ENCODE measurements around the gene UGT8. TPM values are rescaled to one million over a fixed set of nuclear protein-coding genes. Genes with fewer than 3 reads are reported as not detected.

UGT8 gene
- total and polyA plus RNA-seq, 2 donors = 0.19 to 0.30 TPM

GRCh38 chr4:114698231-114698630 is 99.6 kb downstream of the UGT8 start:
- Histone ChIP-seq H3K4me1 (ENCODE audit: control insufficient read depth in 2 of 2, insufficient read depth in 2 of 2, low read length in 2 of 2) (no peaks in the 10 kb centered on the region), H3K36me3 (ENCODE audit: control insufficient read depth in 2 of 2, insufficient read depth in 2 of 2, low read length in 1 of 2) (no peaks in the 10 kb centered on the region), H3K27ac (ENCODE audit: low read depth in 1 of 2, low read length in 1 of 2) (no peak overlapping the region), H3K27me3 (ENCODE audit: control insufficient read depth in 2 of 2, insufficient read depth in 1 of 2, low read length in 1 of 2) (no peaks in the 10 kb centered on the region), H3K4me3 (ENCODE audit: low read length in 2 of 2) (no peak overlapping the region), H3K9me3 (ENCODE audit: control insufficient read depth in 2 of 2, insufficient read depth in 1 of 2, low read length in 1 of 2) (no peaks in the 10 kb centered on the region)
- DNase-seq (ENCODE audit: low read depth in 6 of 9, low spot score in 9 of 9) = no peak
- WGBS = 76% methylated on average over 4 of the region's 4 CpGs

GRCh38 chr4:114701491-114701890 is 102.9 kb downstream of the UGT8 start:
- H3K27me3 ChIP-seq (ENCODE audit: control insufficient read depth in 2 of 2, insufficient read depth in 1 of 2, low read length in 1 of 2) = no peaks in the 10 kb centered on the region
- DNase-seq (ENCODE audit: low read depth in 6 of 9, low spot score in 9 of 9) = no peak
- H3K4me1 ChIP-seq (ENCODE audit: control insufficient read depth in 2 of 2, insufficient read depth in 2 of 2, low read length in 2 of 2) = no peaks in the 10 kb centered on the region
- no peak overlapping the region for H3K4me3 ChIP-seq (ENCODE audit: low read length in 2 of 2)
- no peaks in the 10 kb centered on the region for H3K36me3 ChIP-seq (ENCODE audit: control insufficient read depth in 2 of 2, insufficient read depth in 2 of 2, low read length in 1 of 2)
- H3K9me3 ChIP-seq (ENCODE audit: control insufficient read depth in 2 of 2, insufficient read depth in 1 of 2, low read length in 1 of 2) = no peaks in the 10 kb centered on the region
- H3K27ac ChIP-seq (ENCODE audit: low read depth in 1 of 2, low read length in 1 of 2) = no peak overlapping the region
- WGBS = 91% methylated on average over 5 of the region's 5 CpGs

GRCh38 chr4:114717432-114717831 is 118.8 kb downstream of the UGT8 start:
- Histone ChIP-seq H3K27me3 (ENCODE audit: control insufficient read depth in 2 of 2, insufficient read depth in 1 of 2, low read length in 1 of 2) (no peaks in the 10 kb centered on the region), H3K36me3 (ENCODE audit: control insufficient read depth in 2 of 2, insufficient read depth in 2 of 2, low read length in 1 of 2) (no peaks in the 10 kb centered on the region), H3K4me3 (ENCODE audit: low read length in 2 of 2) (no peak overlapping the region), H3K9me3 (ENCODE audit: control insufficient read depth in 2 of 2, insufficient read depth in 1 of 2, low read length in 1 of 2) (no peaks in the 10 kb centered on the region), H3K27ac (ENCODE audit: low read depth in 1 of 2, low read length in 1 of 2) (no peak overlapping the region), H3K4me1 (ENCODE audit: control insufficient read depth in 2 of 2, insufficient read depth in 2 of 2, low read length in 2 of 2) (no peaks in the 10 kb centered on the region)
- no peak for DNase-seq (ENCODE audit: low read depth in 6 of 9, low spot score in 9 of 9)

- DNase-seq (ENCODE audit: low read depth in 6 of 9, low spot score in 9 of 9) = no peak
- Histone ChIP-seq H3K9me3 (ENCODE audit: control insufficient read depth in 2 of 2, insufficient read depth in 1 of 2, low read length in 1 of 2) (no peaks in the 10 kb centered on the region), H3K36me3 (ENCODE audit: control insufficient read depth in 2 of 2, insufficient read depth in 2 of 2, low read length in 1 of 2) (no peaks in the 10 kb centered on the region), H3K27me3 (ENCODE audit: control insufficient read depth in 2 of 2, insufficient read depth in 1 of 2, low read length in 1 of 2) (no peaks in the 10 kb centered on the region), H3K4me3 (ENCODE audit: low read length in 2 of 2) (no peak overlapping the region), H3K4me1 (ENCODE audit: control insufficient read depth in 2 of 2, insufficient read depth in 2 of 2, low read length in 2 of 2) (no peaks in the 10 kb centered on the region), H3K27ac (ENCODE audit: low read depth in 1 of 2, low read length in 1 of 2) (no peak overlapping the region)
- 69% methylated on average over 6 of the region's 6 CpGs for WGBS
Observed at GRCh38 chr4:114725066-114725465, 126.5 kb downstream of the UGT8 start.

- no peaks in the 10 kb centered on the region for H3K36me3 ChIP-seq (ENCODE audit: control insufficient read depth in 2 of 2, insufficient read depth in 2 of 2, low read length in 1 of 2)
- H3K4me1 ChIP-seq (ENCODE audit: control insufficient read depth in 2 of 2, insufficient read depth in 2 of 2, low read length in 2 of 2) = no peaks in the 10 kb centered on the region
- H3K27ac ChIP-seq (ENCODE audit: low read depth in 1 of 2, low read length in 1 of 2) = no peak overlapping the region
- no peaks in the 10 kb centered on the region for H3K9me3 ChIP-seq (ENCODE audit: control insufficient read depth in 2 of 2, insufficient read depth in 1 of 2, low read length in 1 of 2)
- H3K4me3 ChIP-seq (ENCODE audit: low read length in 2 of 2) = no peak overlapping the region
- no peak for DNase-seq (ENCODE audit: low read depth in 6 of 9, low spot score in 9 of 9)
- WGBS = 0% methylated on average over 1 of the region's 1 CpG
- H3K27me3 ChIP-seq (ENCODE audit: control insufficient read depth in 2 of 2, insufficient read depth in 1 of 2, low read length in 1 of 2) = no peaks in the 10 kb centered on the region
Observed at GRCh38 chr4:114727461-114727860, 128.9 kb downstream of the UGT8 start.
